ENCODE results near the gene ZNF80.
"Not testable (repeated sequence)": the region's sequence is repeated elsewhere in the genome, so short reads cannot be mapped to it uniquely, and the experiment has no call there.

ZNF80 gene

GRCh38 chr3:114237478-114237877, at the start of gene ZNF80:
TSS of gene ZNF80 (minus strand) at chr3:114237578. CDS start at chr3:114237074, 504 bp downstream.
- not testable (repeated sequence) for H3K9me3 Mint-ChIP-seq (ENCODE audit: low read depth); H3K36me3 Mint-ChIP-seq; H3K27me3 Mint-ChIP-seq
- peak within 1 kb of the TSS; percentile 89 for H3K27ac Mint-ChIP-seq
- H3K4me3 Mint-ChIP-seq: peak within 1 kb of the TSS; percentile 38
- H3K4me1 Mint-ChIP-seq (ENCODE audit: low read depth): peaks cover 58% of the 10 kb centered on the region

GRCh38 chr3:114286266-114286665, 48.9 kb upstream of the ZNF80 start:
- H3K27me3 Mint-ChIP-seq: no peaks in the 10 kb centered on the region
- peaks cover 2% of the 10 kb centered on the region for H3K36me3 Mint-ChIP-seq
- peak overlapping the region; percentile 25 for H3K4me3 Mint-ChIP-seq
- H3K4me1 Mint-ChIP-seq (ENCODE audit: low read depth): peaks cover 30% of the 10 kb centered on the region
- peaks cover 4% of the 10 kb centered on the region for H3K9me3 Mint-ChIP-seq (ENCODE audit: low read depth)
- H3K27ac Mint-ChIP-seq: peak overlapping the region; percentile 90

GRCh38 chr3:114285648-114286230, 48.4 kb upstream of the ZNF80 start:
- H3K4me3 Mint-ChIP-seq: peak overlapping the region; percentile 25

DNA sequence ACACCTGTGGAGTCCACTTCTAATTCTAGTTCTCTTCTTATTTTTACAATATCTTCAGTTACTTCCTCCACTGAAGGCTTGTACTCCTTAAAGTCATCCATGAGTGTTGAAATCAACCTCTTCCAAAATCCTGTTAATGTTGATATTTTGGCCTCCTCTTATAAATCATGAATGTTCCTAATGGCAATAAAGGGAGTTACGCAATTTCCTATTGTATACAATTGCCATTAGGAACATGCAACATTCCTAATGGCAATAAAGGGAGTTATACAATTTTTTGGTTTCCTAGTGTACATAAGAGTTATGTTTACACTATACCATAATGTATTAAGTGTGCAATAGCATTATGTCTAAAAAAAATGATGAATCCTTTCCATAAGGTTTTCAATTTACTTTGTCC, 47.3 kb upstream of the ZNF80 start:
- Mint-ChIP-seq H3K36me3 (peaks cover 2% of the 10 kb centered on the region), H3K4me3 (no peak overlapping the region), H3K27ac (peak overlapping the region; percentile 43), H3K9me3 (ENCODE audit: low read depth) (peaks cover 4% of the 10 kb centered on the region), H3K27me3 (no peaks in the 10 kb centered on the region), H3K4me1 (ENCODE audit: low read depth) (peaks cover 19% of the 10 kb centered on the region)

More at GRCh38 chr3:114285648-114286230, 48.4 kb upstream of the ZNF80 start:
- H3K27ac Mint-ChIP-seq: peak overlapping the region; percentile 90
- H3K27me3 Mint-ChIP-seq: no peaks in the 10 kb centered on the region
- peaks cover 4% of the 10 kb centered on the region for H3K9me3 Mint-ChIP-seq (ENCODE audit: low read depth)
- peaks cover 24% of the 10 kb centered on the region for H3K4me1 Mint-ChIP-seq (ENCODE audit: low read depth)
- H3K36me3 Mint-ChIP-seq: peaks cover 2% of the 10 kb centered on the region

GRCh38 chr3:114276856-114277255, 39.5 kb upstream of the ZNF80 start:
- not testable (repeated sequence) for H3K27me3 Mint-ChIP-seq; H3K36me3 Mint-ChIP-seq; H3K27ac Mint-ChIP-seq; H3K4me1 Mint-ChIP-seq (ENCODE audit: low read depth); H3K4me3 Mint-ChIP-seq; H3K9me3 Mint-ChIP-seq (ENCODE audit: low read depth)

GRCh38 chr3:114274929-114275328, 37.6 kb upstream of the ZNF80 start:
- Mint-ChIP-seq H3K4me3 (no peak overlapping the region), H3K27ac (no peak overlapping the region), H3K27me3 (no peaks in the 10 kb centered on the region), H3K36me3 (peaks cover 4% of the 10 kb centered on the region), H3K4me1 (ENCODE audit: low read depth) (peaks cover 3% of the 10 kb centered on the region), H3K9me3 (ENCODE audit: low read depth) (no peaks in the 10 kb centered on the region)

DNA sequence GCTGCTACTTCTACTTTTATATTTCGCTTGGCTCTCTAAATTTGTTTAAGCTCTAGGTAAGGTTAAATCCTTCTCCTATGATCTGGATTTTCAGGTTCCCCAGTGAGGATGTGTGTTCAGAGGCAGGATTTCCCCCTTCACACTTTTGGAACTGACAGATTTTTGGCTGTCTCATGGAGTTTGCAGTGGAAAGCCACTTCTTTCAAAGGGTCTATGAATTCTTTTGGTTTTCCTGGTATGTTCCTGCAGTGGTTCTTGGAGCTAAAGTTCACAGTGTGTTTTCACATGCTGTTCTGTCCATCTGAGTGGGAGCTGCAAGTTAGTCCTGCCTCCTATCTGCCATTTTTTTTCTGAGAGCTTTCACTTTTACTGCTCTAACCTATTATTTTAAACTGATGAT, 34.9 kb upstream of the ZNF80 start:
- Mint-ChIP-seq H3K4me3 (no peak overlapping the region), H3K27ac (no peak overlapping the region), H3K36me3 (peaks cover 15% of the 10 kb centered on the region), H3K4me1 (ENCODE audit: low read depth) (peaks cover 3% of the 10 kb centered on the region), H3K9me3 (ENCODE audit: low read depth) (no peaks in the 10 kb centered on the region), H3K27me3 (no peaks in the 10 kb centered on the region)

DNA sequence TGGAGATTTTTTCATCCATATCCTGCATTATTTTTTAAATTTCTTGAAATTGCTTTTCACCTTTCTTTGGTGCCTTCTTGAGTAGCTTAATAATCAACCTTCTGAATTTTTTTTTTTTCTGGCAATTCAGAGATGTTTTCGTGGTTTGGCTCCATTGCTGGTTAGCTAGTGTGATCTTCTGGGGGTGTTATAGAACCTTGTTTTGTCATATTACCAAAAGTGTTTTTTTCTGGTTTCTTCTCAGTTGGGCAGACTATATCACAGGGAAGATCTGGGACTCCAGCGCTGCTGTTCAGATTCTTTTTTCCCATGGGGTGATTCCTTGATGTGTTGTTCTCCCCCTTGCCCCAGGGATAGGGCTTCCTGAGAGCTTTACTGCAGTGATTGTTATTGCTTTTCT, 32.6 kb upstream of the ZNF80 start:
- H3K27ac Mint-ChIP-seq: no peak overlapping the region
- H3K4me1 Mint-ChIP-seq (ENCODE audit: low read depth): no peaks in the 10 kb centered on the region
- peaks cover 15% of the 10 kb centered on the region for H3K36me3 Mint-ChIP-seq
- no peaks in the 10 kb centered on the region for H3K27me3 Mint-ChIP-seq
- H3K4me3 Mint-ChIP-seq: no peak overlapping the region
- no peaks in the 10 kb centered on the region for H3K9me3 Mint-ChIP-seq (ENCODE audit: low read depth)

DNA sequence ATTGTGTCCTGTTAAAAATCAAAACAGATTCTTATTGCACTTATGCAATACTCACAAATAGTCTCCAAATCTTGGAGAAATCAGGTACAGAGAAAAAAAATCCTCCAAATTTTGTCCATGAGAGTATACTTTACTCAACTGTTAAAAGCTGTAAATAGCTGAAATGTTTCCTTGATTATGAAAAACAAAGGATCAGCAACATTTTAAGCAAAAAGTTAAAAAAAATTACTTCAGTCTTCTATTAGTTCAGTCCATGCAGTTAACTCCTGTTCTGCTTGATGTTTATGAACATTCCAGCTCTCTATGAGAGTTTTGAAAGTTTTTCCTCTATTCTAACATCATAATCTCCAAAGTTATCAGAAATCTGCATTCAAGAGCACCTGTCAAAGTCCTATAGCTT, 22.8 kb upstream of the ZNF80 start:
- Mint-ChIP-seq H3K9me3 (ENCODE audit: low read depth) (peaks cover 9% of the 10 kb centered on the region), H3K27me3 (no peaks in the 10 kb centered on the region), H3K36me3 (peaks cover 11% of the 10 kb centered on the region), H3K27ac (no peak overlapping the region), H3K4me1 (ENCODE audit: low read depth) (no peaks in the 10 kb centered on the region), H3K4me3 (no peak overlapping the region)

DNA sequence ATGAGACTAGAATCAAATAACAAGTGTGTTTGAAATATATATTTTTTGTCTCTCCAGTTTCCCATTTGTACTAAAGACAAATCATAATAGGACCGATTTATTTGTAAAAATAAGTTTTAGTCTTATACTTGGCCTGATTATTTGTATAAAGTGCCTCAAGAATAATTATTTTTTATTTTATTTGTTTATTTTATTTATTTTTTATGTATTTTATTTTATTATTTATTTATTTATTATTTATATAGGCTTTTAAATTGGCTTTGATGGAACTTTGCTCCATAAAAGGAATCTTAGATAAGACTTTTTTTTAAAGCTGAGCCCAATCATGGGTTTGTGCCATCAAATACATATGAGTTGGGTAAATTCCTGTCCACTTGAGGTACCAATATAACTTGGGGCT, 22.2 kb upstream of the ZNF80 start:
- no peaks in the 10 kb centered on the region for H3K27me3 Mint-ChIP-seq
- H3K36me3 Mint-ChIP-seq: peaks cover 11% of the 10 kb centered on the region
- H3K4me3 Mint-ChIP-seq: no peak overlapping the region
- H3K27ac Mint-ChIP-seq: no peak overlapping the region
- H3K9me3 Mint-ChIP-seq (ENCODE audit: low read depth): peaks cover 9% of the 10 kb centered on the region
- no peaks in the 10 kb centered on the region for H3K4me1 Mint-ChIP-seq (ENCODE audit: low read depth)

DNA sequence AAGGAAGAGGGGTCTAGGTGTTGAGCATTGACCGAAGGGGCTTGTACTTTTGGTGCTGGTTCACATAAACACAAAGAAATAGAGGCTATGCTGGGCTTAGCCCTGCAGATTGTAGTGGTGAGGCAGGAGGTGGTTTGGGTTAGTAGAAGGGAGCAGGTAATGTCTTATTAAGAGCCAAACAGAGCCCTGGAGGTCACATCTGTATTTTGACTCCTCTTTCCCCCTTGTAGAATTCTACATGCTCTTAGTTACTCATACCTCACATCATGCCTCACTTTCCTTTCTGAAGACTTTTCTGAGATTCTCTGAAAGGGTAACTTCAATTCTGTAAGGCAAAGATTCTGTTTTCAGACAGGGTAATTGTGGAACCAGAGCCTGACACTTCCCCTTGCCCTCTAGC, 16.1 kb upstream of the ZNF80 start:
- Mint-ChIP-seq H3K9me3 (ENCODE audit: low read depth) (peaks cover 8% of the 10 kb centered on the region), H3K27me3 (no peaks in the 10 kb centered on the region), H3K36me3 (peaks cover 11% of the 10 kb centered on the region), H3K4me1 (ENCODE audit: low read depth) (peaks cover 15% of the 10 kb centered on the region), H3K4me3 (no peak overlapping the region), H3K27ac (peak overlapping the region; percentile 64)

DNA sequence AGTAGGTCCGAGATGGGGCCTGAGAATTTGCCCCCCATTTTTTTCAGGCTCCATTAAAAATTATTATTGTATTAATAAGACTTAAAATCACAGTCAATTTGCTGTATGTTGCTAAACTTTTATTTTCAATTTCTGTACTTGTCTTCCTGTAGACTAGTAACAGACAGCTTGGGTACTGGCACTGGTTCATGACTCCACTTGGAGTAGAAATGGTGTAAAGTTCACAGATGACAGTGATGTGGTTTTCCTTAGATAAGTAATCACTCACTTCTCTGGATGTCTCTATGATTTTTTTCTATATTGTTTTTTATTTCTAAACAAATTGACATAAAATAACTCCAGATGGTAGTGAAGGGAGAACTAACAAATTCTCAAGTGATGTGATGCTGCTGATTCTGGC, 15.6 kb upstream of the ZNF80 start:
- no peak overlapping the region for H3K4me3 Mint-ChIP-seq
- peaks cover 9% of the 10 kb centered on the region for H3K36me3 Mint-ChIP-seq
- H3K9me3 Mint-ChIP-seq (ENCODE audit: low read depth): peaks cover 5% of the 10 kb centered on the region
- H3K4me1 Mint-ChIP-seq (ENCODE audit: low read depth): peaks cover 15% of the 10 kb centered on the region
- no peak overlapping the region for H3K27ac Mint-ChIP-seq
- no peaks in the 10 kb centered on the region for H3K27me3 Mint-ChIP-seq

DNA sequence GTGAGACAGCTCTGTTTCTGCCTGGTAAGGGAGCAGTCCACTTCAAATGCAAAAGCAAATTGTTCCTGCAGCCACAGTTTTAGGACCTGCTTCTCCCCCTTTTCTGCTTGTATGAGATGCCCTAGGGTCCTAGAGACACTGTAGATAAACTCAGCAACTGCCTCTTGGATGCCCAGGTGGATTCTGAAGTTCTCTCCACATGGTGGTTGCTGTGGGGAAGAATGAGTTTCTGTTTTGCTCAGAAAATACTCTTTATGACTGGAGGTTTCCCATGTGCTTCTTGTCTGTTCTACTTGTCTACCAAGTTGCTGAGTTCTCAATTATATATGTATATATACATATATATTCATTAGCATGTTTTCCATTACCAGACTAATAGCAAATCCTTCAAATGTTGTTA, 5.6 kb upstream of the ZNF80 start:
- peaks cover 8% of the 10 kb centered on the region for H3K9me3 Mint-ChIP-seq (ENCODE audit: low read depth)
- no peaks in the 10 kb centered on the region for H3K27me3 Mint-ChIP-seq
- no peak overlapping the region for H3K4me3 Mint-ChIP-seq
- peaks cover 18% of the 10 kb centered on the region for H3K4me1 Mint-ChIP-seq (ENCODE audit: low read depth)
- H3K36me3 Mint-ChIP-seq: peaks cover 11% of the 10 kb centered on the region
- H3K27ac Mint-ChIP-seq: no peak overlapping the region

DNA sequence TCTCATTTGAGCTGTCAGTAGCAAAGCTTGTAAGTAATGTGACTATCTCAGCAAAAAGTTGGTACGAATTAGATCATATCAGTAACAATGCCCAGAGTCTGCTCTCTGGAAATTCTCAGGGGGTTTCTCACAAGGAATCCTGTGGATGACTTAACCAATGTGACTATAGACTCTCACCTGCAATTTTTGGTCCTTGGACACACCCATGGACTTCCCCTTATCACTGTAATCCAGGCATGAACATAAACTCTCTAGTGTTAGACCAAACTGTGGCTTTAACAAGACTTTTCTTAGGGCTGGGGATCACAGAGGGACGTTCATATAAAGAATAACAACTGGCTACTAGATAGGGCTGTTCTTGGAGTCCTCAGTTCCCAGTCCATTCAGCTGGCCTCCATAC, 3.9 kb upstream of the ZNF80 start:
- H3K36me3 Mint-ChIP-seq: peaks cover 15% of the 10 kb centered on the region
- H3K27ac Mint-ChIP-seq: peak overlapping the region; percentile 61
- H3K4me3 Mint-ChIP-seq: no peak overlapping the region
- H3K9me3 Mint-ChIP-seq (ENCODE audit: low read depth): peaks cover 8% of the 10 kb centered on the region
- peaks cover 30% of the 10 kb centered on the region for H3K4me1 Mint-ChIP-seq (ENCODE audit: low read depth)
- no peaks in the 10 kb centered on the region for H3K27me3 Mint-ChIP-seq

DNA sequence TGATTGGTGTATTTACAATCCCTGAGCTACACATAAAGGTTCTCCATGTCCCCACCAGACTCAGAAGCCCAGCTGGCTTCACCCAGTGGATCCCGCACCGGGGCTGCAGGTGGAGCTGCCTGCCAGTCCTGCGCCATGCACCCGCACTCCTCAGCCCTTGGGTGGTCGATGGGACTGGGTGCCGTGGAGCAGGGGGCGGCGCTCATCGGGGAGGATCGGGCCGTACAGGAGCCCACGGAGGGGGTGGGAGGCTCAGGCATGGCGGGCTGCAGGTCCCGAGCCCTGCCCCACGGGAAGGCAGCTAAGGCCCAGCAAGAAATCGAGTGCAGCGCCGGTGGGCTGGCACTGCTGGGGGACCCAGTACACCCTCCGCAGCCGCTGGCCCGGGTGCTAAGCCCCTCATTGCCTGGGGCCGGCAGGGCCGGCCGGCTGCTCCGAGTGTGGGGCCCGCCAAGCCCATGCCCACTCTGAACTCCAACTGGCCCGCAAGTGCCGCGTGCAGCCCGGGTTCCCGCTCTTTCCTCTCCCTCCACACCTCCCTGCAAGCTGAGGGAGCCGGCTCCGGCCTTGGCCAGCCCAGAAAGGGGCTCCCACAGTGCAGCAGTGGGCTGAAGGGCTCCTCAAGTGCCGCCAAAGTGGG, 888 bp upstream of the ZNF80 start:
- H3K36me3 Mint-ChIP-seq; H3K27ac Mint-ChIP-seq; H3K9me3 Mint-ChIP-seq (ENCODE audit: low read depth); H3K4me3 Mint-ChIP-seq; H3K27me3 Mint-ChIP-seq: not testable (repeated sequence)
- H3K4me1 Mint-ChIP-seq (ENCODE audit: low read depth): peaks cover 58% of the 10 kb centered on the region

DNA sequence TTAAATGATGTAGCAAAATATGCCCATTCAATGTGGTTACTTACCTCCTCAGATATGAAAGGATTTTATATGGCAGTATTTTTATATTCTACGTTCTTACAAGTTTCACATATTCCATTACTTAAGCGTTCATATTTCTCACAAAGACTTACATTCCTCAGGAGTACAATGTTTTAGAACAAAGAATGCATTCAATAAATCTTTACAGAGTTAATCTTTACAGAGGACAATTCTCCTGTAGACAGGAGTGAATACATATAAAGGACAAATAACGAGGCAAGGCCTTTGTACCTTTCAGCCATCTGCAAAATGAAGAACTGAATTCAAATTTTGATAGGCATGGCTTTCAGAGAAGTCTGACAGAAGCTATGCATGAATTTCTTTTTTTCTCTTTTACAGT, 1.9 kb downstream of the ZNF80 start:
- Mint-ChIP-seq H3K27ac (peak overlapping the region; percentile 89), H3K4me1 (ENCODE audit: low read depth) (peaks cover 65% of the 10 kb centered on the region), H3K36me3 (peaks cover 5% of the 10 kb centered on the region), H3K9me3 (ENCODE audit: low read depth) (no peaks in the 10 kb centered on the region), H3K4me3 (peak overlapping the region; percentile 44), H3K27me3 (no peaks in the 10 kb centered on the region)
